GM06990 (cell line): Measurements from ENCODE around the gene EML5.

Source experiments
- DNase-seq: peaks from one replicate; pipeline ENCODE4 v3.0.0-alpha.2; 2011; ENCODE audit not compliant: insufficient read length; ENCODE audit errors: extremely low read depth
- H3K27me3 ChIP-seq: replicated peaks from 2 replicates; pipeline ENCODE4 v1.6.0; 2011; ENCODE audit warnings: low read length; ENCODE audit not compliant: control insufficient read depth, insufficient read depth
- H3K36me3 ChIP-seq: 2 replicates; pipeline ENCODE4 v1.5.1; 2011; ENCODE audit warnings: low read length; ENCODE audit not compliant: control insufficient read depth, insufficient read depth
- H3K4me3 ChIP-seq: replicated peaks from 2 replicates; pipeline ENCODE4 v1.5.1; 2011; ENCODE audit warnings: low read depth, mild to moderate bottlenecking, control low read depth, low read length
- TF ChIP-seq, protein P1 (sequence below): IDR thresholded peaks from 2 replicates; pipeline ENCODE4 v1.5.1; 2011; ENCODE audit warnings: low read length, control low read depth, mild to moderate bottlenecking, inconsistent platforms; ENCODE audit not compliant: insufficient read depth, poor library complexity, severe bottlenecking

EML5 gene

DNA sequence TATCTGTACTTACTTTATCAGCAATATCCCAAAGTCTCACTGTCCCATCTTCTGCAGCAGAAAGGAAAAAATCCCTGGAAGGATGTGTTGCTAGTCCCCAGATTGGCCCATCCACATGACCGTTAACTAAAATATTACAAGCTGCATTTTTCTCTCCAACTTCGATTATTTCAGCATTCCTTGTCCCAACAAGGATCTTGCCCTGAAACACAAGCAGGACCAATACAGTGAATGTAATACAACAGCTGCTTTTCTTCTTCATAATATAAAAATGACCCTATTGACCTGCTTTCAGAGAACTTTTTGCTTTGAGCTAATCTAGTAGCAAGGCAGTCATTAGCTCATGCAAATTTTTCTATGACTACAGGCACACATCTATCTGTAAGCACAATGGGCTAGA, 171.7 kb downstream of the EML5 start:
- no peak for DNase-seq

DNA sequence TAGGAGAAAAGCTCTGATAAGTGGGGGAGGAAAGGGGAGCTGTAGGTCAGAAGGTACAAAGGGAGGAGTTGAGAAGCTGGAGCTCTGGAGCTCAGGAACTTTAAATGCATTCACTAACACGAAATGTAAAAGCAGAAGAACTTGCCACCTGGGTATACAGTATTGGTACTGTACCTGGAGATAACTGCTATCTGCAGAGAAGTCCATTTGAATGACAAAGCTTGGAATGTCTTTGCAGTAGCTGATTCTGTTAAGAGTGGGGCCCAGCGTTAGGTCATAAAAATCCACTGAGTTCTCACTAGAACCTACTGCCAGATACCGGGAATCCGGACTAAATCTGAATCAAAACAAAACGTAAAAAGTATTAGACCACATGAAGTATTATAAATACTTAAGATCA, 174.3 kb downstream of the EML5 start:
- no peaks in the 10 kb centered on the region for H3K36me3 ChIP-seq
- TF ChIP-seq, protein P1, sequence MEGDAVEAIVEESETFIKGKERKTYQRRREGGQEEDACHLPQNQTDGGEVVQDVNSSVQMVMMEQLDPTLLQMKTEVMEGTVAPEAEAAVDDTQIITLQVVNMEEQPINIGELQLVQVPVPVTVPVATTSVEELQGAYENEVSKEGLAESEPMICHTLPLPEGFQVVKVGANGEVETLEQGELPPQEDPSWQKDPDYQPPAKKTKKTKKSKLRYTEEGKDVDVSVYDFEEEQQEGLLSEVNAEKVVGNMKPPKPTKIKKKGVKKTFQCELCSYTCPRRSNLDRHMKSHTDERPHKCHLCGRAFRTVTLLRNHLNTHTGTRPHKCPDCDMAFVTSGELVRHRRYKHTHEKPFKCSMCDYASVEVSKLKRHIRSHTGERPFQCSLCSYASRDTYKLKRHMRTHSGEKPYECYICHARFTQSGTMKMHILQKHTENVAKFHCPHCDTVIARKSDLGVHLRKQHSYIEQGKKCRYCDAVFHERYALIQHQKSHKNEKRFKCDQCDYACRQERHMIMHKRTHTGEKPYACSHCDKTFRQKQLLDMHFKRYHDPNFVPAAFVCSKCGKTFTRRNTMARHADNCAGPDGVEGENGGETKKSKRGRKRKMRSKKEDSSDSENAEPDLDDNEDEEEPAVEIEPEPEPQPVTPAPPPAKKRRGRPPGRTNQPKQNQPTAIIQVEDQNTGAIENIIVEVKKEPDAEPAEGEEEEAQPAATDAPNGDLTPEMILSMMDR = no peak
- DNase-seq = no peak
- H3K27me3 ChIP-seq = no peaks in the 10 kb centered on the region
- H3K4me3 ChIP-seq = no peak overlapping the region

More for the DNA sequence above, 171.7 kb downstream of the EML5 start:
- H3K4me3 ChIP-seq = no peak overlapping the region
- no peaks in the 10 kb centered on the region for H3K36me3 ChIP-seq
- TF ChIP-seq, protein P1 = no peak
- H3K27me3 ChIP-seq = no peaks in the 10 kb centered on the region

DNA sequence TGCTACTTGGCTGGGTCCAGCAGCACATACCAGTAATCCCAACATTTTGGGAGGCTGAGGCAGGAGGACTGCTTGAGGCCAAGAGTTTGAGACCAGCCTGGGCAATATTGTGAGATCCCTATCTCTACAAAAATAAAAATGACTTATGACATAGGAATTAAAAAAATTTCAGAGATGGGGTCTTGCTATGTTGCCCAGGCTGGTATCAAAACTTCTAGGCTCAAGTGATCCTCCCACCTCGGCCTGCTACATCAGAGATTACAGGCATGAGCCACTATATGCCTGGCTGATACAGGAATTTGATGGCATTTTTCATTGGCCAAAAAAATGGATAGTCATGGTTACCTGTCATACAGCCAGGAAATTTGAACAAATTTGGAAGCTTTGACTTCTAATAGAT, 175.3 kb downstream of the EML5 start:
- no peak for DNase-seq
- Histone ChIP-seq H3K27me3 (no peaks in the 10 kb centered on the region), H3K36me3 (no peaks in the 10 kb centered on the region), H3K4me3 (no peak overlapping the region)
- TF ChIP-seq, protein P1 = no peak

DNA sequence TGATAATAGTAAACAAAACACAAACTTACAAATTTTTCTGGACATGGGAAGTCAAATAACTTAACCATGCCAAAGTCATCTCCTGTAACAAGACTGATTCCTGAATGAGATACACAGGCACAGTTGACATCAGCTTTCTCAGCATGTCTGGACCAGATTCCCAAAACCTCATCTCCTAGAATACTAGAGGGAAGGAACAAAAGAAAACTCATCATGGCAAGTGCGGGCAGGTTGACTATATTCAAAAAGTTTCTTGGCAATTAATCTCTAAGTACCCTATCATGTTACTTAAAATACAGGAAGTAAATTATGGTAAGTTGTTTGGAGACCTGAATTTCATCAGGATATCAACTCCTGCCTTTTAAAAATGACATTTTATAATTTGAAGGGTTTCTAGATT, 176.1 kb downstream of the EML5 start:
- H3K4me3 ChIP-seq = no peak overlapping the region
- H3K27me3 ChIP-seq = no peaks in the 10 kb centered on the region
- no peak for DNase-seq
- TF ChIP-seq, protein P1 = no peak
- no peaks in the 10 kb centered on the region; the same call in 1 of the 2 replicates for H3K36me3 ChIP-seq

DNA sequence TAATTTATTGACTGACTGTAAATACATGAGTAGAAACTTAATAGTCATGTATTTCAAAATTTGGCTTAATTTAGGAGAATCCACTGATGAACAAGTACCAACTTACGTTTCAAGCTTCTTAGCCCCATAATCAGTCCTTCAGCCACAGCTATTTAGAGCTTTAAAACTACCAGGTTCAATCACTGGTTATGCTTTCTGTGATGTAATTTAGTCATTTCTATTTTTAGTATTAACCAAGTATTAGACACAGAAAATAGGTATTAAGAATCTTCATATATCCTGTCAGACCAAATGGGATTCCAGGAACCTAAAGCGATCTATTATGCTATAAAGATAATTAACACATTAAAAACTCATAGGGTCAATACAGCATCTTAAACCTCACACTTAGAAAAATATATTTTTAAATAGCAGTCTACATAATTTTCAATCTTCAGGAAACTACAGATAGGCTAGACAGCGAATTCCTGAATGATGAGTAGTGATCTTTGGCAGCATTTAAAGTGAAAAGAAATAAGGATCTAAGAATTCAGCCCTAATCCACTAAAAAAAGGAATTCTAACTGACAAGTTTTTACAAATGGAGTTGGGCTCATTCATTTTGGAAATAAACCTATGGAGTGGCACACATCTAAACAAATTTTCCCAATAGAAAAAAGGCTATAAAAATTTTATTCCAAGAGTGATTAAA, 178.4 kb downstream of the EML5 start:
- TF ChIP-seq, protein P1 = no peak
- Histone ChIP-seq H3K4me3 (no peak overlapping the region), H3K27me3 (no peaks in the 10 kb centered on the region), H3K36me3 (peaks cover 3% of the 10 kb centered on the region)
- no peak for DNase-seq
